Loucy (cell line): ENCODE measurements around the gene VWA3A.
"Not testable (repeated sequence)": the region's sequence is repeated elsewhere in the genome, so short reads cannot be mapped to it uniquely, and the experiment has no call there.

Experiments used
- H2AFZ ChIP-seq: fragments of 200-600 bp; sonication (generic); 2 replicates; pipeline ENCODE4 v1.6.0; 2016; ENCODE audit warnings: antibody characterized with exemption, mild to moderate bottlenecking, low read length, moderate library complexity
- H3F3A ChIP-seq: fragments of 200-600 bp; 2 replicates; pipeline ENCODE4 v1.6.0; 2016; ENCODE audit warnings: antibody characterized with exemption, low read depth, mild to moderate bottlenecking
- H3K27me3 ChIP-seq: fragments of 200-600 bp; sonication (generic); 2 replicates; pipeline ENCODE4 v1.6.1; 2014; ENCODE audit warnings: low read length, mild to moderate bottlenecking; ENCODE audit not compliant: insufficient read depth, poor library complexity, severe bottlenecking
- H3K36me3 ChIP-seq: fragments of 200-600 bp; sonication (generic); 2 replicates; pipeline ENCODE4 v1.6.1; 2016; ENCODE audit warnings: low read length; ENCODE audit not compliant: insufficient read depth
- H3K4me1 ChIP-seq: fragments of 200-600 bp; sonication (generic); 2 replicates; pipeline ENCODE4 v1.5.1; 2014; ENCODE audit warnings: low read length, mild to moderate bottlenecking; ENCODE audit not compliant: insufficient read depth, poor library complexity, severe bottlenecking
- H3K4me2 ChIP-seq: fragments of 200-600 bp; sonication (generic); 2 replicates; pipeline ENCODE4 v1.6.0; 2014; ENCODE audit warnings: antibody characterized with exemption, low read length, low read depth, mild to moderate bottlenecking; ENCODE audit not compliant: poor library complexity, severe bottlenecking
- H3K4me3 ChIP-seq: fragments of 200-600 bp; sonication (generic); 2 replicates; pipeline ENCODE4 v1.5.1; 2014; ENCODE audit warnings: low read length, mild to moderate bottlenecking, mixed read lengths; ENCODE audit not compliant: poor library complexity, severe bottlenecking
- H3K79me2 ChIP-seq: fragments of 200-600 bp; sonication (generic); 2 replicates; pipeline ENCODE4 v1.6.1; 2014; ENCODE audit warnings: low read length; ENCODE audit not compliant: insufficient read depth
- H3K9ac ChIP-seq: fragments of 200-600 bp; sonication (generic); 2 replicates; pipeline ENCODE4 v1.6.0; 2014; ENCODE audit warnings: mild to moderate bottlenecking, low read depth, low read length, moderate library complexity; ENCODE audit not compliant: poor library complexity, severe bottlenecking
- H3K9me2 ChIP-seq: fragments of 200-600 bp; sonication (generic); replicated peaks from 2 replicates; pipeline ENCODE4 v1.6.1; 2016; ENCODE audit warnings: low read depth, low read length, mixed read lengths
- H3K9me3 ChIP-seq: fragments of 200-600 bp; sonication (generic); 2 replicates; pipeline ENCODE4 v1.6.1; 2014; ENCODE audit warnings: mild to moderate bottlenecking, antibody characterized with exemption, low read length, low read depth; ENCODE audit not compliant: insufficient read depth
- H4K20me1 ChIP-seq: fragments of 200-600 bp; sonication (generic); 2 replicates; pipeline ENCODE4 v1.6.0; 2014; ENCODE audit warnings: antibody characterized with exemption, low read length, mild to moderate bottlenecking; ENCODE audit not compliant: insufficient read depth, poor library complexity, severe bottlenecking
- EZH2phosphoT487 ChIP-seq: fragments of 200-600 bp; IDR thresholded peaks from 2 replicates; pipeline ENCODE4 v1.6.1; 2018; ENCODE audit warnings: antibody characterized with exemption, mild to moderate bottlenecking, moderate library complexity, borderline replicate concordance
- TF ChIP-seq, protein P1 (sequence below): fragments of 200-600 bp; sonication (generic); conservative IDR thresholded peaks from 2 replicates; pipeline ENCODE4 v1.5.1; 2014; ENCODE audit warnings: mild to moderate bottlenecking, antibody characterized with exemption, low read length

The VWA3A gene

GRCh38 chr16:22144520-22144919 lies 52.2 kb downstream of the VWA3A start:
- no peak overlapping the region for H3K4me3 ChIP-seq
- H3K9me2 ChIP-seq, result no peaks in the 10 kb centered on the region
- H3F3A ChIP-seq, result no peaks in the 10 kb centered on the region
- H3K79me2 ChIP-seq, result no peaks in the 10 kb centered on the region
- no peaks in the 10 kb centered on the region for H3K9me3 ChIP-seq
- no peaks in the 10 kb centered on the region for H3K4me1 ChIP-seq
- TF ChIP-seq EZH2phosphoT487, result no peak
- TF ChIP-seq, protein P1, sequence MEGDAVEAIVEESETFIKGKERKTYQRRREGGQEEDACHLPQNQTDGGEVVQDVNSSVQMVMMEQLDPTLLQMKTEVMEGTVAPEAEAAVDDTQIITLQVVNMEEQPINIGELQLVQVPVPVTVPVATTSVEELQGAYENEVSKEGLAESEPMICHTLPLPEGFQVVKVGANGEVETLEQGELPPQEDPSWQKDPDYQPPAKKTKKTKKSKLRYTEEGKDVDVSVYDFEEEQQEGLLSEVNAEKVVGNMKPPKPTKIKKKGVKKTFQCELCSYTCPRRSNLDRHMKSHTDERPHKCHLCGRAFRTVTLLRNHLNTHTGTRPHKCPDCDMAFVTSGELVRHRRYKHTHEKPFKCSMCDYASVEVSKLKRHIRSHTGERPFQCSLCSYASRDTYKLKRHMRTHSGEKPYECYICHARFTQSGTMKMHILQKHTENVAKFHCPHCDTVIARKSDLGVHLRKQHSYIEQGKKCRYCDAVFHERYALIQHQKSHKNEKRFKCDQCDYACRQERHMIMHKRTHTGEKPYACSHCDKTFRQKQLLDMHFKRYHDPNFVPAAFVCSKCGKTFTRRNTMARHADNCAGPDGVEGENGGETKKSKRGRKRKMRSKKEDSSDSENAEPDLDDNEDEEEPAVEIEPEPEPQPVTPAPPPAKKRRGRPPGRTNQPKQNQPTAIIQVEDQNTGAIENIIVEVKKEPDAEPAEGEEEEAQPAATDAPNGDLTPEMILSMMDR, result no peak
- no peaks in the 10 kb centered on the region for H3K36me3 ChIP-seq
- H2AFZ ChIP-seq, result no peak overlapping the region
- H3K9ac ChIP-seq, result no peak overlapping the region
- no peak overlapping the region for H3K4me2 ChIP-seq
- H4K20me1 ChIP-seq, result no peaks in the 10 kb centered on the region
- no peaks in the 10 kb centered on the region for H3K27me3 ChIP-seq

GRCh38 chr16:22147853-22148252 lies 55.5 kb downstream of the VWA3A start:
- Histone ChIP-seq H3K9me2 (no peaks in the 10 kb centered on the region), H3K27me3 (no peaks in the 10 kb centered on the region), H3K79me2 (no peaks in the 10 kb centered on the region), H3K9me3 (no peaks in the 10 kb centered on the region), H3K36me3 (no peaks in the 10 kb centered on the region), H3K4me2 (no peak overlapping the region), H2AFZ (no peak overlapping the region), H3K9ac (no peak overlapping the region), H3K4me1 (no peaks in the 10 kb centered on the region), H4K20me1 (no peaks in the 10 kb centered on the region), H3K4me3 (no peak overlapping the region), H3F3A (no peaks in the 10 kb centered on the region)
- no peak for TF ChIP-seq EZH2phosphoT487
- TF ChIP-seq, protein P1, result no peak

- H3F3A ChIP-seq, result no peaks in the 10 kb centered on the region
- no peaks in the 10 kb centered on the region for H3K9me3 ChIP-seq
- H3K4me3 ChIP-seq, result no peak overlapping the region
- no peaks in the 10 kb centered on the region for H4K20me1 ChIP-seq
- H3K4me2 ChIP-seq, result no peak overlapping the region
- no peaks in the 10 kb centered on the region for H3K4me1 ChIP-seq
- H3K9ac ChIP-seq, result no peak overlapping the region
- no peaks in the 10 kb centered on the region for H3K79me2 ChIP-seq
- H3K36me3 ChIP-seq, result no peaks in the 10 kb centered on the region
- no peaks in the 10 kb centered on the region for H3K9me2 ChIP-seq
- H3K27me3 ChIP-seq, result no peaks in the 10 kb centered on the region
- TF ChIP-seq EZH2phosphoT487, result no peak
- no peak overlapping the region for H2AFZ ChIP-seq
These were observed 59.1 kb downstream of the VWA3A start for GRCh38 chr16:22151246-22151998.

DNA sequence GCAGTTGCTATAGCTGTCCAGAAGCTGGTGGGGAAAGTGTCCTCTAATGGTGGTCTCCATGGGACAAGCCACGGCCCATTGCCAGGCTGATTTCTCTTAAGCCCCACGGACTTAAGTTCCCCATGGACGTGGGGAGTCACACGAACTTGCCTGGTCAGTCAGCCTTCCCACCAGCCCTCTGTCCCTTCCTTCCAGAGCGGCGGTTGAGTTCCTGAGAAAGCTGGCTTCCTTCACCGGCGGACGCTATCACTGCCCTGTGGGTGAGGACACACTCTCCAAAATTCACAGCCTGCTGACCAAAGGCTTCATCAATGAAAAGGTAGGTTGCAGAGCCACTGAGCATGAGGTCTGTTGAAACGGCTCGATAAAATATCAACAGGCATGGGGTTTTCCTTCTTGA lies 60.0 kb downstream of the VWA3A start:
- TF ChIP-seq, protein P1, result no peak
- TF ChIP-seq EZH2phosphoT487, result no peak
- Histone ChIP-seq H3K4me3 (no peak overlapping the region), H4K20me1 (no peaks in the 10 kb centered on the region), H3K9ac (no peak overlapping the region), H3K79me2 (no peaks in the 10 kb centered on the region), H3F3A (no peaks in the 10 kb centered on the region), H3K4me1 (no peaks in the 10 kb centered on the region), H3K4me2 (no peak overlapping the region), H3K9me3 (no peaks in the 10 kb centered on the region), H2AFZ (no peak overlapping the region), H3K9me2 (no peaks in the 10 kb centered on the region), H3K27me3 (no peaks in the 10 kb centered on the region), H3K36me3 (no peaks in the 10 kb centered on the region)

DNA sequence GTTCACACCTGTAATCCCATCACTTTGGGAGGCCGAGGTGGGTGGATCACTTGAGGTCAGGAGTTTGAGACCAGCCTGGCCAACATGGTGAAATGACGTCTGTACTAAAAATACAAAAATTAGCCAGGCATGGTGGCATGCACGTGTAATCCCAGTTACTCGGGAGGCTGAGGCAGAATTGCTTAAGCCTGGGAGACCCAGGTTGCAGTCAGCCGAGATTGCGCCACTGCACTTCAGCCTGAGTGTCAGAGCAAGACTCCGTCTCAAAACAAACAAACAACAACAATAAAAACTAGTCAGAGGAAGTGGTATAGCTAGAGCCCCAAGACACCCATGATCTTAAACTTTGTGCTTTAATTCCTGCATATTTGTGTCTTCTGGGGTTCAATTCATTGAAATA lies 60.7 kb downstream of the VWA3A start:
- not testable (repeated sequence) for H3K79me2 ChIP-seq, H3K9ac ChIP-seq, H4K20me1 ChIP-seq, H3K4me3 ChIP-seq, H3K4me1 ChIP-seq, H3K9me2 ChIP-seq, H3K36me3 ChIP-seq, H3K4me2 ChIP-seq, H3K9me3 ChIP-seq, H3F3A ChIP-seq, H2AFZ ChIP-seq, H3K27me3 ChIP-seq
